Lower leg skin (tissue), 4 donors: ENCODE measurements around the gene LNP1. TPM values are rescaled to one million over a fixed set of nuclear protein-coding genes. Genes with fewer than 3 reads are reported as not detected.

Experiments used
- DNase-seq, 2 donors: peaks; one replicate each; pipeline ENCODE4 v3.0.0-alpha.2; 2019; ENCODE audit warnings: low spot score in 2 of 2
- H3K4me3 ChIP-seq: fragments of 200-600 bp; sonication (generic); 2 replicates; pipeline ENCODE4 v1.5.1; 2017; ENCODE audit warnings: mild to moderate bottlenecking, low read depth; ENCODE audit not compliant: poor library complexity, severe bottlenecking
- POLR2A ChIP-seq, 2 donors: fragments of 450-650 bp; IDR thresholded peaks; one replicate each; pipeline ENCODE4 v1.6.1; 2016 to 2017; ENCODE audit warnings: antibody characterized with exemption in 2 of 2, mild to moderate bottlenecking in 1 of 2, moderate library complexity in 1 of 2
- WGBS, 2 donors: methylation state at CpG; one replicate each; pipeline ENCODE4 v1.1.5; 2018; 5-methylcytosine and 5-hydroxymethylcytosine counted together
- intact Hi-C: fragments of 100-400 bp; cut with DNase I; formaldehyde crosslinking; loops from one replicate; pipeline ENCODE4 v1.15.0; 2023; ENCODE audit warnings: low total_unique reads
- total RNA-seq, 4 donors: library from RNA; depleted of rRNA; stranded (reverse); fragments of >200 nt; gene quantifications; one replicate each; pipeline ENCODE4 v1.1.0, GENCODE V29; 2016
- TF ChIP-seq, protein P1 (sequence below), 3 donors: fragments of 450-650 bp; IDR thresholded peaks; one replicate each; pipeline ENCODE4 v1.5.1; 2016; ENCODE audit warnings: antibody characterized with exemption in 3 of 3, mild to moderate bottlenecking in 3 of 3, moderate library complexity in 2 of 3

The LNP1 gene
- total RNA-seq, 4 donors from 2014 or later = 0.19 to 1.7 (median 0.85) TPM

DNA sequence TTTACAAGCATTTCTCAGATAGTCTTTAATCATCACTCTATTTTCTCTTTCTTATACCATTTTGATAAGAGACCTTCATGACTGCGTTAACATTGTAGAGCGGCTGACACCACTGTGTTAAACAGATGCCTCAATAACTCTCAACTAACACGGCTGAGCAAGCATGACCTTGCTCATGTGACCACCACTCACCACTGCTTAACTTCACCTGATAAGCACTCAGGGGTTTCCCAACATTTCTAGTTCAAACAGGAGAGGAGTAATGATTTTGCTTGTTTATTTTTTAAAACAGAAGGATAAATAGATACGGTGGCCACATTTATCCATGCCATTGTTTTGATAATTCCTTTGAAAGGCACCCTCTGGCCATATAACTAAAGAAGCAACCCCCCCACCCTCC lies 53.3 kb downstream of the LNP1 start:
- TF ChIP-seq, protein P1, sequence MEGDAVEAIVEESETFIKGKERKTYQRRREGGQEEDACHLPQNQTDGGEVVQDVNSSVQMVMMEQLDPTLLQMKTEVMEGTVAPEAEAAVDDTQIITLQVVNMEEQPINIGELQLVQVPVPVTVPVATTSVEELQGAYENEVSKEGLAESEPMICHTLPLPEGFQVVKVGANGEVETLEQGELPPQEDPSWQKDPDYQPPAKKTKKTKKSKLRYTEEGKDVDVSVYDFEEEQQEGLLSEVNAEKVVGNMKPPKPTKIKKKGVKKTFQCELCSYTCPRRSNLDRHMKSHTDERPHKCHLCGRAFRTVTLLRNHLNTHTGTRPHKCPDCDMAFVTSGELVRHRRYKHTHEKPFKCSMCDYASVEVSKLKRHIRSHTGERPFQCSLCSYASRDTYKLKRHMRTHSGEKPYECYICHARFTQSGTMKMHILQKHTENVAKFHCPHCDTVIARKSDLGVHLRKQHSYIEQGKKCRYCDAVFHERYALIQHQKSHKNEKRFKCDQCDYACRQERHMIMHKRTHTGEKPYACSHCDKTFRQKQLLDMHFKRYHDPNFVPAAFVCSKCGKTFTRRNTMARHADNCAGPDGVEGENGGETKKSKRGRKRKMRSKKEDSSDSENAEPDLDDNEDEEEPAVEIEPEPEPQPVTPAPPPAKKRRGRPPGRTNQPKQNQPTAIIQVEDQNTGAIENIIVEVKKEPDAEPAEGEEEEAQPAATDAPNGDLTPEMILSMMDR (IDR thresholded peaks at IDR 0.05) = no peak
- TF ChIP-seq POLR2A (IDR thresholded peaks at IDR 0.05) = no peak
- intact Hi-C loops = no loop called here
- DNase-seq = no peak
- H3K4me3 ChIP-seq = no peak overlapping the region
- WGBS, 2 donors = 90 to 94% methylated on average over 4 of the region's 4 CpGs

- WGBS, 2 donors = 87 to 88% methylated on average over 2 of the region's 2 CpGs
- TF ChIP-seq, protein P1 (IDR thresholded peaks at IDR 0.05) = no peak
- no peak for TF ChIP-seq POLR2A (IDR thresholded peaks at IDR 0.05)
- DNase-seq = no peak
- H3K4me3 ChIP-seq = no peak overlapping the region
- intact Hi-C loops = no loop called here
Measured at GRCh38 chr3:100455841-100456550, 54.7 kb downstream of the LNP1 start.

DNA sequence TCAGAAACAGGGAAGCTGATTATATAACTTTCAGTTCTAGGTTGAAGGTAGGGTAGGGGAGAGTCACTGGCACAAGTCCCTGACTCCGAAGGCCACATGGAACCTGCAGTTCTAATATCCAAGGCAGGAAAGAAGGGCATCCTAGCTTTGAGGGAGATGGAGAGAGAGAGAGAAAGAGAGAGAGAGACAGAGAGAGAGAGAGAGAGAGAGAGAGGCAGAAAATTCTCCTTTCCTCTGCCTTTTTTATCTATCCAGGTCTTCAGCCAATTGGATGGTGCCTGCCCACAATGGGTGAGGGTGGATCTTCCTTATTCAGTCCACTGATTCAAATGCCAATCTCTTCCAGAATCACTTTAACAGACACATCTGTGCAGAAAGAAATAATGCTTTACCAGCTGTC lies 55.4 kb downstream of the LNP1 start:
- no peak overlapping the region for H3K4me3 ChIP-seq
- TF ChIP-seq, protein P1 (IDR thresholded peaks at IDR 0.05) = no peak
- no peak for TF ChIP-seq POLR2A (IDR thresholded peaks at IDR 0.05)
- WGBS, 2 donors = 85 to 94% methylated on average over 1 of the region's 1 CpG
- intact Hi-C loops = no loop called here
- no peak for DNase-seq

GRCh38 chr3:100457811-100458210 lies 56.5 kb downstream of the LNP1 start:
- no peak overlapping the region for H3K4me3 ChIP-seq
- TF ChIP-seq POLR2A (IDR thresholded peaks at IDR 0.05) = no peak
- TF ChIP-seq, protein P1 (IDR thresholded peaks at IDR 0.05) = no peak
- intact Hi-C loops = no loop called here
- WGBS, 2 donors = 90 to 97% methylated on average over 1 of the region's 1 CpG
- no peak for DNase-seq

- DNase-seq = no peak
- 89 to 100% methylated on average over 1 of the region's 1 CpG for WGBS, 2 donors
- intact Hi-C loops = no loop called here
- TF ChIP-seq, protein P1 (IDR thresholded peaks at IDR 0.05) = no peak
- TF ChIP-seq POLR2A (IDR thresholded peaks at IDR 0.05) = no peak
- no peak overlapping the region for H3K4me3 ChIP-seq
Measured at GRCh38 chr3:100458814-100459213, 57.5 kb downstream of the LNP1 start.

GRCh38 chr3:100463002-100463401 lies 61.7 kb downstream of the LNP1 start:
- TF ChIP-seq, protein P1 (IDR thresholded peaks at IDR 0.05) = no peak
- no peak for TF ChIP-seq POLR2A (IDR thresholded peaks at IDR 0.05)
- H3K4me3 ChIP-seq = no peak overlapping the region
- intact Hi-C loops = loop anchor here (10.0 kb wide), 1 partner anchor 122 kb away; no protein-coding TSS in a partner anchor
- 0 to 1% methylated on average over 3 of the region's 3 CpGs for WGBS, 2 donors
- DNase-seq = peak in 1 of 2 donors; percentile 32
